ENCODE results near the gene INTS2.
"Not testable (repeated sequence)": the region's sequence is repeated elsewhere in the genome, so short reads cannot be mapped to it uniquely, and the experiment has no call there.

- TF ChIP-seq POLR2A, CTCF (IDR thresholded peaks at IDR 0.05): not testable (repeated sequence)
Observed at GRCh38 chr17:61826866-61827265, 100.9 kb downstream of the INTS2 start.

All from Peyer's patch (tissue), 4 donors.